Activated CD8-positive, alpha-beta T cell treated with anti-CD3 and anti-CD28 coated beads for 36 hours (primary cell): ENCODE measurements around the gene PM20D2. TPM values are rescaled to one million over a fixed set of nuclear protein-coding genes. Genes with fewer than 3 reads are reported as not detected.

ENCODE experiments used
- ATAC-seq: fragments of 200-7000 bp; cut with Tn5 transposase; one replicate; pipeline ENCODE4 v1.10.0; 2021; ENCODE audit warnings: mild to moderate bottlenecking, moderate library complexity
- CTCF ChIA-PET: fragments of 350-600 bp; sonication (Branson Sonifier 250); formaldehyde crosslinking; loops from one replicate; lab custom pipeline; 2021; ENCODE audit warnings: antibody characterized with exemption; lab: Charles Lee
- POLR2A ChIA-PET: fragments of 350-600 bp; sonication (Branson Sonifier 250); formaldehyde crosslinking; loops from one replicate; lab custom pipeline; 2021; ENCODE audit warnings: antibody characterized with exemption; lab: Charles Lee
- DNase-seq: peaks from one replicate; pipeline ENCODE4 v3.0.0-alpha.2; 2020
- H3K27ac Mint-ChIP-seq: one replicate; pipeline ENCODE4 v1.8.0; 2021; ENCODE audit warnings: mild to moderate bottlenecking, mixed read lengths
- H3K27me3 Mint-ChIP-seq: one replicate; pipeline ENCODE4 v1.8.0; 2021; ENCODE audit warnings: mixed read lengths
- H3K36me3 Mint-ChIP-seq: one replicate; pipeline ENCODE4 v1.8.0; 2021; ENCODE audit warnings: low read depth, mixed read lengths
- H3K4me1 Mint-ChIP-seq: one replicate; pipeline ENCODE4 v1.8.0; 2021; ENCODE audit warnings: low read depth, mixed read lengths
- H3K4me3 Mint-ChIP-seq: one replicate; pipeline ENCODE4 v1.8.0; 2021; ENCODE audit warnings: mild to moderate bottlenecking, moderate library complexity, mixed read lengths
- H3K9me3 Mint-ChIP-seq: one replicate; pipeline ENCODE4 v1.8.0; 2021; ENCODE audit warnings: mixed read lengths
- intact Hi-C: fragments of 100-400 bp; cut with micrococcal nuclease; formaldehyde crosslinking; loops from one replicate; pipeline ENCODE4 v1.10.0; 2022
- total RNA-seq, 2 experiments: library from RNA; stranded (reverse); gene quantifications; one replicate each; pipeline ENCODE4 v1.2.3, GENCODE V29; 2021
- TF ChIP-seq, protein P1 (sequence below): fragments of 200-600 bp; IDR thresholded peaks from one replicate; pipeline ENCODE4 v1.8.0; 2022; ENCODE audit warnings: antibody characterized with exemption, mild to moderate bottlenecking

PM20D2 gene, protein sequence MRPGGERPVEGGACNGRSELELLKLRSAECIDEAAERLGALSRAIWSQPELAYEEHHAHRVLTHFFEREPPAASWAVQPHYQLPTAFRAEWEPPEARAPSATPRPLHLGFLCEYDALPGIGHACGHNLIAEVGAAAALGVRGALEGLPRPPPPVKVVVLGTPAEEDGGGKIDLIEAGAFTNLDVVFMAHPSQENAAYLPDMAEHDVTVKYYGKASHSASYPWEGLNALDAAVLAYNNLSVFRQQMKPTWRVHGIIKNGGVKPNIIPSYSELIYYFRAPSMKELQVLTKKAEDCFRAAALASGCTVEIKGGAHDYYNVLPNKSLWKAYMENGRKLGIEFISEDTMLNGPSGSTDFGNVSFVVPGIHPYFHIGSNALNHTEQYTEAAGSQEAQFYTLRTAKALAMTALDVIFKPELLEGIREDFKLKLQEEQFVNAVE
- 10 to 100 TPM; 25.4 to 26.0 TPM for total RNA-seq

DNA sequence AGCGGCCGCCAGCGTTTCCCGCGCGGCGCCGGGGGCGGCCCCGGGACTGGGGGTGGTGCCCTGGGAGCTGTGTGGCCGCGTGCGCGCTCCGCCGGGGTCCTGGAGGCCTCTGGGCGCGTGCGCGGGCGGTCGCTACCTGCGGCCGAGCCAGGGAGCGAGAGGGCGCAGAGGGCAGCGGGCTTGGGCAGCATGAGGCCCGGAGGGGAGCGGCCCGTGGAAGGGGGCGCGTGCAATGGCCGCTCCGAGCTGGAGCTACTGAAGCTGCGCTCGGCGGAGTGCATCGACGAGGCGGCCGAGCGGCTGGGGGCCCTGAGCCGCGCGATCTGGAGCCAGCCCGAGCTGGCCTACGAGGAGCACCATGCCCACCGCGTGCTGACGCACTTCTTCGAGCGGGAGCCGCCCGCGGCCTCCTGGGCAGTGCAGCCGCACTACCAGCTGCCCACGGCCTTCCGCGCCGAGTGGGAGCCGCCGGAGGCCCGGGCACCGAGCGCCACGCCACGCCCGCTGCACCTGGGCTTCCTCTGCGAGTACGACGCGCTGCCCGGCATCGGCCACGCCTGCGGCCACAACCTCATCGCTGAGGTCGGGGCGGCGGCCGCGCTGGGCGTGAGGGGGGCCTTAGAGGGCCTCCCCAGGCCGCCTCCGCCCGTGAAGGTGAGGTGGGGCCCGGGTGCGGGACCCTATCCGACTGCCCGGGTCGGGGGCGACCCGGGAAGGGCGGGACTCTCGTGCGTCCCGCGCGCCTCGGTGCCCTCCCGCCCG is at the start of gene PM20D2:
Gene PM20D2 (plus strand): TSS at position 100 of the 762 bp plus-strand sequence. CDS start 90 bp downstream, at position 190.
- POLR2A ChIA-PET, result interaction anchor here (0.6 to 8.0 kb wide), 11 partner anchors 8 to 1431 kb away, joined by 3 to 108 read pairs (median 3); partner anchors contain the start of gene PNRC1
- CTCF ChIA-PET, result interaction anchor here (1.0 to 3.8 kb wide), 10 partner anchors 9 to 183 kb away, joined by 3 to 22 read pairs (median 4); partner anchors contain the start of genes PNRC1 and RNGTT
- TF ChIP-seq, protein P1, sequence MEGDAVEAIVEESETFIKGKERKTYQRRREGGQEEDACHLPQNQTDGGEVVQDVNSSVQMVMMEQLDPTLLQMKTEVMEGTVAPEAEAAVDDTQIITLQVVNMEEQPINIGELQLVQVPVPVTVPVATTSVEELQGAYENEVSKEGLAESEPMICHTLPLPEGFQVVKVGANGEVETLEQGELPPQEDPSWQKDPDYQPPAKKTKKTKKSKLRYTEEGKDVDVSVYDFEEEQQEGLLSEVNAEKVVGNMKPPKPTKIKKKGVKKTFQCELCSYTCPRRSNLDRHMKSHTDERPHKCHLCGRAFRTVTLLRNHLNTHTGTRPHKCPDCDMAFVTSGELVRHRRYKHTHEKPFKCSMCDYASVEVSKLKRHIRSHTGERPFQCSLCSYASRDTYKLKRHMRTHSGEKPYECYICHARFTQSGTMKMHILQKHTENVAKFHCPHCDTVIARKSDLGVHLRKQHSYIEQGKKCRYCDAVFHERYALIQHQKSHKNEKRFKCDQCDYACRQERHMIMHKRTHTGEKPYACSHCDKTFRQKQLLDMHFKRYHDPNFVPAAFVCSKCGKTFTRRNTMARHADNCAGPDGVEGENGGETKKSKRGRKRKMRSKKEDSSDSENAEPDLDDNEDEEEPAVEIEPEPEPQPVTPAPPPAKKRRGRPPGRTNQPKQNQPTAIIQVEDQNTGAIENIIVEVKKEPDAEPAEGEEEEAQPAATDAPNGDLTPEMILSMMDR, result no peak
- Mint-ChIP-seq H3K9me3 (no peaks in the 10 kb centered on the region), H3K27me3 (peaks cover 2% of the 10 kb centered on the region), H3K4me3 (peak within 1 kb of the TSS; percentile 88), H3K36me3 (peaks cover 26% of the 10 kb centered on the region), H3K4me1 (peaks cover 33% of the 10 kb centered on the region), H3K27ac (peak within 1 kb of the TSS; percentile 98)
- ATAC-seq, result peak; percentile 82
- intact Hi-C loops, result loop anchor here (2.0 to 10.0 kb wide), 2 partner anchors 65 to 161 kb away; partner anchors contain the start of gene PNRC1
- DNase-seq, result peak; percentile 79

DNA sequence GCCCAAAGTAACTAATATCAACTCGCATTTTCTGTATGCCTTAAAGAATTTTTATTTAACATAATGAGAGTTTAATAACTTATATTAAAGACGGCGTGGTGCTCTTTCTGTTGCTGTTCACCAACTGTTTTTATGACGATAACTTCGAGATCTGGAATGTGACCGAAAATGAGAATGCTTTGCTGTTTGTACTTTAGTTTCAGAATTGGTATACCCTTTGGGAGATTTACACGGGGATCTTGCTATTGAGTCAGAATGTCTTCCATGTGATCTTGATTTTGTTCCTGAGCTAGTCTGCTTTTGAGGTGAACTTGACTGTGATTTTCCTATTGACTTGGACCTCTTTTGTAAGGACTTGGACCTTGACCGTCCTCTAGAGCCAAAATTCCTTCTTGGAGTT is 47.4 kb upstream of the PM20D2 start:
- no peak overlapping the region for H3K4me3 Mint-ChIP-seq

DNA sequence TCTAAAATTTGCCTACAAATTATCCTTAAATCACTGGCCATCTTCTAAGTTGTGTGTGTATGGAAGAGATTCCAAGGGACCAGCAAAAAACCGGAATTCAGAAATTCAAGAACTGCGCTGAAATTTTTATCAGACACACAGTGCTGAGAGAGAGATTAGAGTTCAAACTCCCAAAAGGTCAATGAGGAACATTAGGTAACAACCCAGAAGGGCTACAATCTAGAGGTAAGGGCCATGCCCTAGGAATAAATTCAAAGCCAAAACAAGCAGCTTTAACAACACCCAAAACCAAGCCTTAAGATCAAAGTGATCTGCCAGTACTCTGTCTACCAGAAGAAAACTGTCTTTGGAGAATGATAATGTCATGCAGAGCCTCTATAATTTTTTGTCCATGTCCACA is 45.7 kb upstream of the PM20D2 start:
- Mint-ChIP-seq H3K4me1 (peaks cover 8% of the 10 kb centered on the region), H3K9me3 (no peaks in the 10 kb centered on the region), H3K36me3 (no peaks in the 10 kb centered on the region), H3K4me3 (no peak overlapping the region), H3K27ac (no peak overlapping the region), H3K27me3 (no peaks in the 10 kb centered on the region)
- no peak for DNase-seq
- ChIA-PET CTCF (interaction anchor here (1.3 to 2.3 kb wide), 2 partner anchors 17 to 118 kb away, joined by 3 to 5 read pairs; no protein-coding TSS in a partner anchor), POLR2A (interaction anchor here (0.9 kb wide), 1 partner anchor 19 kb away, joined by 3 read pairs; the partner anchor contains the start of gene PNRC1)
- ATAC-seq, result no peak
- intact Hi-C loops, result no loop called here
- TF ChIP-seq, protein P1, result no peak

More for the DNA sequence above, 47.4 kb upstream of the PM20D2 start:
- TF ChIP-seq, protein P1, result no peak
- intact Hi-C loops, result no loop called here
- no peak overlapping the region for H3K27ac Mint-ChIP-seq
- peaks cover 8% of the 10 kb centered on the region for H3K4me1 Mint-ChIP-seq
- H3K36me3 Mint-ChIP-seq, result no peaks in the 10 kb centered on the region
- no peaks in the 10 kb centered on the region for H3K9me3 Mint-ChIP-seq
- POLR2A ChIA-PET, result interaction anchor here (1.0 to 1.5 kb wide), 4 partner anchors 9 to 19 kb away, joined by 3 to 5 read pairs (median 4); no protein-coding TSS in a partner anchor
- CTCF ChIA-PET, result interaction anchor here (0.6 to 1.6 kb wide), 3 partner anchors 19 to 115 kb away, joined by 3 to 5 read pairs (median 3); partner anchors contain the start of gene PNRC1
- DNase-seq, result no peak
- ATAC-seq, result peak; percentile 45
- H3K27me3 Mint-ChIP-seq, result no peaks in the 10 kb centered on the region

DNA sequence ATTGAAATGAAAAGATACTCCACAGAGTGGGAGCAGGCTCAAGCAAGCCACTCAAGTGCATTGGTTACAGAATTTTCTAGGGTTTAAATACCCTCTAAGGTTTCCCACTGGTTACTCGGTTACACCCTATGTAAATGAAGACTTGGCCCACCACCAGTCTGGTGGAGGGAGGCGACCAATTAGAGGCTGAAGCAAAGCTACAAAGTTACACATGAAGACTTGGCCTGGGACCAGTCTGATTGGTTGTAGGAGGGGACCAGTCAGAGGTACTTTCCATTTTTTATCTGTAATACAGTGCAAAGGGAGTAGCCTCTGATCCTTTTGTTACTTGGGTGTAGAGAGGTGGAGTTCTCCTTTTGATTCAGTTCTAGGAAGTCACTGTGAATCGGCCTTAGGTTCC is 35.6 kb upstream of the PM20D2 start:
- Mint-ChIP-seq H3K4me1 (no peaks in the 10 kb centered on the region), H3K27ac (no peak overlapping the region), H3K27me3 (no peaks in the 10 kb centered on the region), H3K9me3 (no peaks in the 10 kb centered on the region), H3K4me3 (no peak overlapping the region), H3K36me3 (no peaks in the 10 kb centered on the region)
- POLR2A ChIA-PET, result interaction anchor here (1.0 kb wide), 1 partner anchor 29 kb away, joined by 3 read pairs; the partner anchor contains the start of gene PNRC1
- intact Hi-C loops, result no loop called here
- TF ChIP-seq, protein P1, result no peak
- ATAC-seq (no peak), DNase-seq (no peak)
- CTCF ChIA-PET, result no interaction called here
